Measurements from ENCODE around the gene PDCD1.

Gene PDCD1

DNA sequence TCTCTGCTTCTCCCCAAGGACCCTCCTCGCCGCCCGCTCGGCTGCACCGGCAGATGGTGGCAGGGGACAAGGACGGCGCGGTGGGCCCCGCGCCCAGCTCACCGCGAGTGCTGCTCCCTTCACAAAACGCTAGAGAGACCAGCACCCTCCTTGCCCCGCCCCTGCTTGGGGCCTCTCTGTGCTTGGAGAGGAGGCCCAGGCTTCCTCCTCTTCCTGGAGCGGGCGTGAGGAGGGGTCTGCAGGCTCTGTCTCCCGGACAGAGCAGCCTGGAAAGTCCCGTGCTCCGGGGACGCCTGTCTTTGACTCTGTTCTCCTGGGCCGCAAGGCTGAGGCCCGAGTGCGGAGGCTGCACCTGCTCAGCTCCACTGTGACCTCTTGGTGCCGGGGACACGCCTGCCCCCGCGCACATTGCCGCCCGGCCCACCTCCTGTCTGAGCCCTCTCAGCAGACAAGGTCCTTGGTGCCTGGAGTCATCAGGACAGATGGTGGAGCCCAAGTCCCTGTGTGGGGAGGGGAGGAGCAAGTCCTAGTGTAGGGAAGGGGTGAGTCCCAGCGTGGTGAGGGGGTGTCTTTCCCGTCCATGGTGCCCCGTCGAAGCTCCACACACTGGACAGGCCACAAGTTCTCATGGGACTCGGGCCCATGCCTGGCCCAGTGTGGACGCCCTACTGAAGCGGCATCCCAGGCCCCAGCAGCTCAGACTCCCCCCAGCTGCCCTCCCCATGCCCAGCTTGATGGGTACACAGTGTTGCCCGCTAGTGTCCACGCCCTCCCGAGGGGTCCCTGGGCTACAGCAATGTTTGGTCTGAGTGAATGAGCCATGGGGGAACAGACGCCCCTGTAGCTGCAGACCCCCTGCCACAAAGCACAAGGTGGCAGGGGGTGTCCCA, 44.7 kb upstream of the PDCD1 start:
- TF ChIP-seq, protein P1, sequence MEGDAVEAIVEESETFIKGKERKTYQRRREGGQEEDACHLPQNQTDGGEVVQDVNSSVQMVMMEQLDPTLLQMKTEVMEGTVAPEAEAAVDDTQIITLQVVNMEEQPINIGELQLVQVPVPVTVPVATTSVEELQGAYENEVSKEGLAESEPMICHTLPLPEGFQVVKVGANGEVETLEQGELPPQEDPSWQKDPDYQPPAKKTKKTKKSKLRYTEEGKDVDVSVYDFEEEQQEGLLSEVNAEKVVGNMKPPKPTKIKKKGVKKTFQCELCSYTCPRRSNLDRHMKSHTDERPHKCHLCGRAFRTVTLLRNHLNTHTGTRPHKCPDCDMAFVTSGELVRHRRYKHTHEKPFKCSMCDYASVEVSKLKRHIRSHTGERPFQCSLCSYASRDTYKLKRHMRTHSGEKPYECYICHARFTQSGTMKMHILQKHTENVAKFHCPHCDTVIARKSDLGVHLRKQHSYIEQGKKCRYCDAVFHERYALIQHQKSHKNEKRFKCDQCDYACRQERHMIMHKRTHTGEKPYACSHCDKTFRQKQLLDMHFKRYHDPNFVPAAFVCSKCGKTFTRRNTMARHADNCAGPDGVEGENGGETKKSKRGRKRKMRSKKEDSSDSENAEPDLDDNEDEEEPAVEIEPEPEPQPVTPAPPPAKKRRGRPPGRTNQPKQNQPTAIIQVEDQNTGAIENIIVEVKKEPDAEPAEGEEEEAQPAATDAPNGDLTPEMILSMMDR (IDR thresholded peaks at IDR 0.05) = no peak
- TF ChIP-seq ZFX (IDR thresholded peaks at IDR 0.05; ENCODE audit: borderline replicate concordance) = no peak
- H3K27ac ChIP-seq = no peak overlapping the region

DNA sequence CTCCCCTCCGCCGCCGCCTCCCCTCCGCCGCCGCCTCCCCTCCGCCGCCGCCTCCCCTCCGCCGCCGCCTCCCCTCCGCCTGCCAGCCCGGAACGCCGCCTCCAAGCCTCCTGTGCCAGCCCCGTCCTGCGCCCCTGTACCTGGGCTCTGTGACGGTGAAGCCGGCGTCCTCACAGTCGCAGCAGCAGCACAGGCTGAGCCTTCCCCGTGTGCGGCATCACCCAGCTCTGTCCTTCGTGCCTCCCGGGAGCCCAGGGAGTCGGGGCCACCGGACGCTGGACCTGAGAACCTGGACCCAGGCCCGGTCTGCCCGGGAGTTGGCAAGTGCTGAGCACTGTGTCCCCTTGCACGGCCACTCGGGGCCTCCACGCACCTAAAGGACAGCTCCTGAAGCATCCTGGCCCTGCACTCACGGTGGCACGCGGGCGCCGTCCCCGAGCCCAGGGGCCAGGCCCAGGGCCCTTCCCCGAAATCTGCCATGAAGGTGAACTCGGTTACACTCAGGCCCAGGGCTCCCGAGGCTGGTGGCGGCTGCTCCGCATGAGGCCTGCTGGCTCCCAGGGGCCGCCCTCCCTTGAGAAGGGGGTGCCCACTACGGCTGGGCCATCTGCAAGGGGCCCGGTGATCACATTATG, 43.8 kb upstream of the PDCD1 start:
- TF ChIP-seq ZFX (IDR thresholded peaks at IDR 0.05; ENCODE audit: borderline replicate concordance) = no peak
- TF ChIP-seq, protein P1 (IDR thresholded peaks at IDR 0.05) = no peak
- H3K27ac ChIP-seq = no peak overlapping the region

DNA sequence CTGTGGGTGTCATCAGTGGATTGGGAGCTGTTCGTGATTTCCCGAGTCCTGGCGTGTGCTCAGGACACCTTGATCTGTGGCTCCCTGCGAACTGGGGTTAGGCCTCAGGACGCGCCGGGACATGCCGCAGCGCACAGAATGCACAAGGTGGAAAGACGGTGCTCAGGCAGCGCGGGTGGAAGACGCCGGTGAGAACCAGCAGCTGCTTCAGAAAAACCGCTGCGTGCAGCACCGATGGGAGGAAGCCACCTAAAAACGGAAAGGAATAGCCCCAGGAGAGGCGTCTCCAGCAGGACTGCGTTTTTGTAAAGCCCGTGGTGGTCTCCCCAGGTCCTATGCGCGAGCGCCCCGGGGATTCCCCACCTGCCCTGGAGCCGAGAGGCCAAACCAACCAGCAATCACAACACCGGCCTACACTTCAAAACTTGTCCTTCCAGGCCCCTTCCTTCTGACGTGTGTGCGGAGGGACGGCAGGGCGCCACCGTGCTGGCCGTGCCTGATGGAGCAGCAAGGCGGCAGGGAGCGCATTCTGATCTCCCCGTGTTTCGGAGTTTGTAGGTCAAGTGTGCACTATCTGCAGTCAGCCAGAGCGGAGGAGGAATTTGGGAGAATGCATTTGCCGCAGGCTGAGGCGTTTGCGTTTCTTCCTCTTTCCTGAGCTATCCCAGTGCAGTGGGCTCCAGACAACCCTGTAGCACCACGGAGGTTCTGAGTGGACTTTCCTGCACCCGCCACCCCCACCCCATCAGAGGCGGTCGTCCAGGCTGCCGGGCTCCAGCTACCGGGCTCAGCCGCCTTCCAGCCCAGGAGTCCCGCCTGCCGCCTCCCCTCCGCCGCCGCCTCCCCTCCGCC, 43.0 kb upstream of the PDCD1 start:
- H3K27ac ChIP-seq = no peak overlapping the region
- TF ChIP-seq, protein P1 (IDR thresholded peaks at IDR 0.05) = no peak
- TF ChIP-seq ZFX (IDR thresholded peaks at IDR 0.05; ENCODE audit: borderline replicate concordance) = no peak

DNA sequence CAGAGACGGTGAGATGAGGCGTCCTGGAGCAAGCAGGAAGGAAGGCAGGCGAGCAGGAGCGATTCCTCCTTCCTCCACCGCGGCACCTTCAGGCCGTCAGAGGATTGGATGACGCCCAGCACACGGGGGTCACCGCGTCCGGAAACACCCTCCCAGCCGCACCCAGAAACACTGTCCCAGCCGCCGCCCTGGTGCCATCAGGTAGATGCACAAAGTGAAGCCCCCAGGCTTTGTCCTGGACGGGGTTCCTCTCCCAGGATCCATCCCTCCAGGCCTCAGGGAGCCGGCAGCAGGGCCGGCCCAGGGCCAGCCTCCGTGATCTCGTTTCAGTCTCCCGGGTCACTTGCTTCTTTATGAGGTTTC, 42.3 kb upstream of the PDCD1 start:
- H3K27ac ChIP-seq = no peak overlapping the region
- TF ChIP-seq ZFX (IDR thresholded peaks at IDR 0.05; ENCODE audit: borderline replicate concordance) = no peak
- TF ChIP-seq, protein P1 (IDR thresholded peaks at IDR 0.05) = no peak

DNA sequence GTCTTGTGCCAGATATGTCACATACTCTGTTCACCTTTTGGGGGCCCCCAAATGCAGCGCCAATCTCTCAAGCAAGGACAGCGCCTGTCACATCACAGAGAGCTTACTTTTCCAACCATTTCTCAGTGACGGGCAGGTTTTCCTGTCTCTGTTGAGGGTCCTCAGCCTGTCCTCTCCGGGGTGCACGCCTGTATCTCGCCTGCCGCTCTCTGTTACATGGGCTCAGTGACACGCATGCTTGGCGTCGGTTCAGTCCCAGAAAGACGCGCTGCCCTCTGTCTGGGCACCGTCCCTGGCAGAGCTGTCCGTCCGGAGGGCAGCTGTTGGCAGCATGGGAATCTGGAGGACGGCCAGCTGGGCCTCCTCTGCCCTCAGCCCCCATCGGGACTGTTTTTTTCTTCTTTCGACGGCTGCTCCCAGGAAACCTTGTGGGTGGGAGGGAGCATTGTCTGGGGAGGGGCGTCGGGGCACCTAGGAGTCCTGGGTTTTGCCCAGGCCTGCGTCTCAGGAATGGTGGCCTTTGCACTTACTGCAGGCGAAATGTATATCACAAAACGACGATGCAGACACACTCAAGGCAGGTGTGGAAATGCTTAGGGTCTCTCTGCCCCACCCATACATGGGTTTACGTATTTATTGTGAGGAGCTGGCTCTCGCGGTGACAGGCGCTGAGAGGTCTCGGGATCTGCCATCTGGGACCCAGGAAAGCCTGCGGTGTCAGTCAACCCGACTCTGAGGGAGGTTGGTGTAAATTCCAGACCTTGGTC, 41.7 kb upstream of the PDCD1 start:
- no peak for TF ChIP-seq ZFX (IDR thresholded peaks at IDR 0.05; ENCODE audit: borderline replicate concordance)
- TF ChIP-seq, protein P1 (IDR thresholded peaks at IDR 0.05) = no peak
- no peak overlapping the region for H3K27ac ChIP-seq

DNA sequence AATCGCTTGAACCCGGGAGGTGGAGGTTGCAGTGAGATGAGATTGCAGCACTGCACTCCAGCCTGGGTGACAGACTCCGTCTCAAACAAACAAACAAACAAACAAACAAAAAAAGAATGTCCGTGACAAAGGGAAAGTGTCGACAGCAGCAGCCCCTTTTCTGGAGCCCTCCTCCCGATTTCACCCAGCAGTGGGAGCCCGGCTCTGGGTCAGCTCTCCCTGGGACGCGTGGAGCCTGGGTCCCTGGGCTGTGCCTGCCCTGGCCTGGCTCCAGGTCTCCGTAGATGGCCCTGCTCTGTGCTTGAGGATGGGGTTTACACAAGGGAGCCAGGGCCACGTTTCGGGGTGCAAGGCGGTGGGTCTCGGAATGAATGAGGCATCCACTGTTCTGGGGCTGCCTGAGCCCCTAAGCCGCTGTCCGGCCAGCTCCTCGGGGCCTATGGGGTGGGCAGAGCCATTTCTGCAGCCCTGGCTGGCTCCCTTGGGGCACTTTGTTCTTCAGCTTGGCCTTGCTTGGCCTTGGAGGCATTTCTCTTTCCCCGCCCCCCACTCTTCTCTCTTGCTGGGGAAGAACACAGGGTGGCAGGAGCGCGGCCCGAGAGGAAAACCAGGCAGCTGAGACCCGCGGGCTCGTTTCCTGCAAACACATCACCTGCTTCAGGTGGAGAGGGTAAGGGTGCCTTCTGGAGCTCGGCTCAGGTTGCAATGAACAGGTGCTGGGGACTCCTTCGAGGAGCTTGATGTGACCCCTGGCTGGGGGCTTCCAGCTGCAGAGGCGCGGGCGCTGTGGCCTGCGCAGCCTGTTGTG, 40.0 kb upstream of the PDCD1 start:
- TF ChIP-seq, protein P1 (IDR thresholded peaks at IDR 0.05) = no peak
- no peak for TF ChIP-seq ZFX (IDR thresholded peaks at IDR 0.05; ENCODE audit: borderline replicate concordance)
- H3K27ac ChIP-seq = no peak overlapping the region
